HUES6 (cell line): Measurements from ENCODE around the gene B3GALT4.

Source experiments
- H3K27ac ChIP-seq: 2 replicates; pipeline ENCODE4 v1.7.0; 2013; ENCODE audit warnings: low read depth, mild to moderate bottlenecking, low read length, inconsistent platforms
- H3K27me3 ChIP-seq: 2 replicates; pipeline ENCODE4 v1.6.1; 2013; ENCODE audit warnings: low read length; ENCODE audit not compliant: control insufficient read depth, insufficient read depth
- H3K36me3 ChIP-seq: 2 replicates; pipeline ENCODE4 v1.6.1; 2013; ENCODE audit warnings: low read length; ENCODE audit not compliant: control insufficient read depth, insufficient read depth
- H3K4me1 ChIP-seq: 2 replicates; pipeline ENCODE4 v1.6.1; 2013; ENCODE audit warnings: low read length; ENCODE audit not compliant: control insufficient read depth, insufficient read depth
- H3K4me3 ChIP-seq: 2 replicates; pipeline ENCODE4 v1.5.1; 2013; ENCODE audit warnings: low read depth, low read length
- H3K9ac ChIP-seq: one replicate; pipeline ENCODE4 v1.6.1; 2013; ENCODE audit warnings: mild to moderate bottlenecking, low read length
- H3K9me3 ChIP-seq: 2 replicates; pipeline ENCODE4 v1.6.1; 2013; ENCODE audit warnings: low read depth, low read length; ENCODE audit not compliant: control insufficient read depth, insufficient read depth

The B3GALT4 gene

DNA sequence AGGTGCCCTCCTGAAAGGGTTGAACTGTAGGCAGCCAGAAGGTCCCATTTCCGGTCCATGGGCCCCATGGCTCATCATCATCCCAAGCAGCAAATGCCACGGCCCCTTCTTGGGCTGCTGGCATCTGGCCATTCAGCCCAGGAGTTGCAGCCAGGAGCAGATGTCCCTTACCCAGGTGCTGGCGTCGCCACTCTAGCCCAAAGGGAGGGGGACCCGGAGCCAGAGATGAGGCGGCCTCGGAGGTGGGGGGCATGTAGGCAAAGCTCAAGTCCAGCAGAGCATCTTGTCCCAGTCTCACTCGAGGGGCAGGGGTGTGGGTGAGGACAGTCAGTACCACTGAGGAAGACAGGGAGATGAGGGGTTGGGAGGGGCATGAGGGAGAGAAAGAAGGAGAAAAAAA is 28.1 kb downstream of the B3GALT4 start:
- H3K27ac ChIP-seq, result no peak overlapping the region
- H3K9me3 ChIP-seq, result no peaks in the 10 kb centered on the region
- H3K9ac ChIP-seq, result no peak overlapping the region
- no peak overlapping the region for H3K4me3 ChIP-seq
- H3K36me3 ChIP-seq, result no peaks in the 10 kb centered on the region; the same call in 1 of the 2 replicates
- H3K4me1 ChIP-seq, result no peaks in the 10 kb centered on the region
- H3K27me3 ChIP-seq, result no peaks in the 10 kb centered on the region

DNA sequence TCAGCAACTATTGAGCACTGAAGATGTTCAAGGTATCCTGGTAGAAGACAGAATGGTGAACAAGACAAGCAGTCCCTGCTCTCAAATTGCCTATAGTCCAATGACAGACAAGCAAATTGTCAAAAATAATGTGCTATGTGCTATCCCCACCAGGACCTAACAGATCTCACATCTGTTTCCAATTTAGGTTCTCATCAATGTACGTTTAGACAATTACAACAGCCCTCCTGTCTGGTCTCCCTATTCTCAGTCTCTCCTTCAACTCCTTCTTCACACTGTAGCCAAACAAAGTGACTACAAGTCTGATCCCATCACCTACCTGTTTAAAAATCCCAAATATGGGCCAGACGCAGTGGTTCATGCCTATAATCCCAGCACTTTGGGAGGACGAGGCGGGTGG is 29.4 kb downstream of the B3GALT4 start:
- no peaks in the 10 kb centered on the region; the same call in 1 of the 2 replicates for H3K36me3 ChIP-seq
- no peak overlapping the region for H3K4me3 ChIP-seq
- H3K4me1 ChIP-seq, result no peaks in the 10 kb centered on the region
- H3K9me3 ChIP-seq, result no peaks in the 10 kb centered on the region
- no peaks in the 10 kb centered on the region for H3K27me3 ChIP-seq
- H3K27ac ChIP-seq, result no peak overlapping the region
- H3K9ac ChIP-seq, result no peak overlapping the region

DNA sequence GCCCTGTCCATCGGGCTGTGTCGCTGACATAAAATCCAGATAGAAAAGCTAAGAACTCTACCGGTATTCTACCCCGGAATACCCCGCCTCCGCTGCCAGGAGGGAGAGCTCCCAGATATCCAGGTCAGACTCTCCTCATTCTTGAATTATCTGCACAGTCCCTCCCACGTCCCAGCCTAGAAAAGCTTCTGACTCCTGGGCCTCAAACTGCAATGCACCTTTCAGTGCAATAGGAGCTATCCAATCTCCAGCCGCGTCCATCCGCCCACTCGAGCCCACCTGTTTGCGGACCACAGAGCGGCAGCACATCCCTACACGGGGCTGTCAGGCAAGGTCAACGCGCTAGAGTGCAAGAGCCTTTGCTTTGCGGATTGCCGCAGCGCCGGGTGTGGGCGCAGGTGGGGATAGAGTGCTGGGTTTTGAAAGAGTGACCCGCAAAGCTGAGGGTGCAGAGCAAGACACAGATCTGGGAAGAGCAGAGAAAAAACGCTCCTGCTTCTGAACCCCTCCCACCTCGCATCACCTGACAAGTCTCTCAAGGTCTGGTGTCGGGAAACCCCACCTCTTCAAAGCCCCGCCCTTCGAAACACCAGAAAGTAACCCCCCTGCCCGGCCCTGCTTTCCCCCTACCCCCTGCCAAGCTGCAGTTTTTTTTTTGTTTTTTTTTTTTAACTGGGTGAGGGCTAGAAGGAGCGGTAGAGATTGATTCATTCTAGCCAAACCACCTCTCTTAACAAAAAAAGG is 35.6 kb downstream of the B3GALT4 start:
- Histone ChIP-seq H3K4me3 (peak overlapping the region; percentile 85), H3K9ac (peak overlapping the region; percentile 79), H3K9me3 (no peaks in the 10 kb centered on the region), H3K27ac (no peak overlapping the region), H3K4me1 (peaks cover 13% of the 10 kb centered on the region), H3K36me3 (no peaks in the 10 kb centered on the region), H3K27me3 (no peaks in the 10 kb centered on the region)

DNA sequence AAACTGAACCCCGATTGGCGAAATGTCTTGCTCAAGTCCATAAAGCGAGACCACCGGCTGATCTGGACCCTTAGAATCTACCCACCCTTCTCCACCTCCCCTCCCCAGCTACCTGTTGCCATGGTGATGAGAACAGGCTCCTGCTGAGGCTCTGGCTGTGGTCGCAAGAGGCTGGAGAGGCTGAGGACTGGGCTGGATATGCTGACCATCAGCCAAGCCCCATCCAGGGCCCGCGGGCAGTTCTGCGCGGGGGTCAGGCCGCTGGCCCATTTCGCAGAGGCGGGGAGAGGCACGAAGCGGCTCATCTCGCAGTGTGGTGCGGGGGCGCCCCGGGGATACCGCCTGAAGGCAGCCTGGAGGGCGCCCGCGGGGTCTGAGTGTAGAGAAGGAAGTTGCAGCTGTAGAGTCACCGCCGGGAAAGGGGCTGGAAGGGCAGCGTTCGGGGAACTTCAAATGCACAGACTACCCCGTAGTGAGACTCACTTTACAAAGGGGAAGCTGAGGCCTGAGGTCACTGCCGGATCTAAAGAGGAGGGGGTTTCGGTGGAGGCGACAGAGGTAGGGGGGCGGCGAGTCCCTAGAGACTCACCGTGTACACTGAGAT is 36.3 kb downstream of the B3GALT4 start:
- H3K4me1 ChIP-seq, result peaks cover 13% of the 10 kb centered on the region
- H3K27me3 ChIP-seq, result no peaks in the 10 kb centered on the region
- H3K9ac ChIP-seq, result peak overlapping the region; percentile 79
- H3K27ac ChIP-seq, result no peak overlapping the region
- H3K36me3 ChIP-seq, result no peaks in the 10 kb centered on the region
- H3K4me3 ChIP-seq, result peak overlapping the region; percentile 85
- H3K9me3 ChIP-seq, result no peaks in the 10 kb centered on the region

DNA sequence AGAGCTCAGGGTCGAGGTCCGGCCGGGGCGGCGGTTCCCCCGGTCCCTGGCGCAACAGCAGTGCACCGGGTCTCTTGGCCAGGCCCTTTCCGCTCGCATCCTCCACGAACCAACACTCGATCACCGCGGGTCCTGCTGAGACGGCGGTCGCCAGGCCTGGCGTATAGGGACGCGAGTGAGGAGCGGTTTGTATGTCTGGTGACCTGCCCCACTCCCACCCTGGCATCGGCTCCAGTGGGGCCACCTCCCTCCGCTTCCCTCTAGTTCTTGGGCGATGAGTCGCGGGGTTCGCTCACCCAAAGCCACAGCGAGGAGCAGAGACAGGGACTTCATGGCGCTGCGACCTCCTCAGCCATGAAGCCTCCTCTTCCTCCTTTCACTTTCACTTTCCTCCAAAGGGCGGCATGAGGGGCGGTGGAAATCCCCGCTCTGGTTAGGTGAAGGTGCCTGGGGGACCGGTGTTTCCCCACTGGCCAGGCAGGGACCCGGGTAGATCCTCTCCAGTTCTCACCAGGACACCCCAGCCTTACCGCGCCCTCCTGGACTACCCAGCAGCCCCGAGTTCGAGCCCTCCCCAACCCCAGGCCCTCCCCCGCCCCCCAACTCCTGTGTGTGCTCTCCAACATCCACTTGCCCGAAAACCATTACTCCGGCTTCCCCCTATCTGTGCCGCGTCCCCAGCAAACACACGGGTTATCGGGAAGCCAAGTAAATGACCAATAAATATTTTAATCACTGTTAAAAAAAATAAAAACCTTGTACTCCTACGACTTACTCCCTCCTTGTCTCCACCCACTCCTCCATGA is 37.0 kb downstream of the B3GALT4 start, which contains the start of gene TAPBP:
TSS of gene TAPBP (minus strand) at position 370 of the 806 bp plus-strand sequence. CDS start at position 333, 37 bp downstream.
- peaks cover 20% of the 10 kb centered on the region for H3K4me1 ChIP-seq
- H3K9ac ChIP-seq, result peak within 1 kb of the TSS; percentile 79
- H3K4me3 ChIP-seq, result peak within 1 kb of the TSS; percentile 85
- H3K27ac ChIP-seq, result no peak within 1 kb of the TSS
- peaks cover 5% of the 10 kb centered on the region for H3K36me3 ChIP-seq
- no peaks in the 10 kb centered on the region for H3K27me3 ChIP-seq
- no peaks in the 10 kb centered on the region for H3K9me3 ChIP-seq

DNA sequence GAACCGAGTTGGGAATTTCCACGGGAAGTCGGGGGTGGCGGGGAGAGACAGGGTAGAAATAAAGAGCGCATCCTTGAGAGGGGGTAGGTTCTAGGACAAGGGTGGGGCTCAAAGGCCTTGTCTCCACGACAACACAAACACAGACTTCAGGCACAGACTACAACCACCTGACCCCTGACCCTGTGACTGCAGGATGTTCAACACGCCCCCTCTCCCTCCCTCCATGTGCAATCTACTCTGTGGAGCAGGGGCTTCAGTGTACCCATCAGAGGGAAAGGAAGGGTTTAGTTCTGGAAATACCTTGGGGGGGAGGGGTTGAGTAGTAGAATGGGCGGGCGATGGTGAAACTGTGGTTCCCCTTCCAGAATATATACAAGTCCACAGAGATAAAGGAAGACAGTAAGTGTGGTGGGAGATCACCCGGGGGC is 37.6 kb downstream of the B3GALT4 start:
- Histone ChIP-seq H3K9ac (no peak overlapping the region), H3K9me3 (no peaks in the 10 kb centered on the region), H3K4me3 (peak overlapping the region; percentile 85), H3K27ac (no peak overlapping the region), H3K4me1 (peaks cover 20% of the 10 kb centered on the region), H3K27me3 (no peaks in the 10 kb centered on the region), H3K36me3 (peaks cover 11% of the 10 kb centered on the region)

DNA sequence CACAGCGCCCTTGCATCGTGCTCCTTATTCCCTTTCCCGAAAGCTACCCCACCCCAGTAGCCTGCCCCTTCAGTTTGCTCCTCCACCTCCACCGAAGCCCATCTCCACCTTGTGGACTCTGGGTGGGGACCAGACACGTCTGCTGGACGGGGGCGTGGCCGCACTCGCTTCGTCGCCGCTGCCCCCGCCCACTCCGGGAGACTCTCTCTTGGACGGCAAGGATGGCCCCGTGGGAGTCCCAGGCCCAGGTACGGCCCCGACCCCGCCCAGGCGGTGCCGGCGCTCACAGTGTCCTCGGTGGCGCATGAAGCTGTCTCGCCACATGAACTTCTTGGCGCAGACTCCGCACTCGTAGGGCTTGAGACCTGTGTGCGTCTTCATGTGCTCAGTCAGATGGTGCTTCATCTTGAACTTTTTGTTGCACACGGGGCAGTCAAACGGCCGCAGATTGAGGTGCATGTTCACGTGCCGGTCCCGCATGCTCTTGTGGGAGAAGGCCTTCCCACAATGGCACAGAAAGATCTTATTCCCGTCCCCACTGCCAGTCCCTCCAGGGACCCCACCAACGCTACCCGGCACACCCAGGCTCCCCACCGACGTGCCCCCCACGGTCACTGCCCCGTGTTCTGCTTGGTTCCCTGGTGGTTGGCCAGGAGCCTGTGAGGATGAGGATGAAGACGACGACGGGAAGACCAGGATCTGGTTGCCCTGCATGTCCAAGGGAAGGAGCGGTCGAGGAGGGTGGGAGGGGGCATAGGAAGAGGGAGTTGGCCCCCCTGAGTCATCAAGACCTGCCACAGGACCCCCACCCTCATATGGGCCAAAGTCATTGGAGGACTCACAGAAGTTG is 38.2 kb downstream of the B3GALT4 start:
- no peak overlapping the region for H3K9ac ChIP-seq
- peaks cover 20% of the 10 kb centered on the region for H3K4me1 ChIP-seq
- H3K9me3 ChIP-seq, result no peaks in the 10 kb centered on the region
- H3K27me3 ChIP-seq, result no peaks in the 10 kb centered on the region
- peaks cover 18% of the 10 kb centered on the region for H3K36me3 ChIP-seq
- H3K4me3 ChIP-seq, result peak overlapping the region; percentile 85
- no peak overlapping the region for H3K27ac ChIP-seq

DNA sequence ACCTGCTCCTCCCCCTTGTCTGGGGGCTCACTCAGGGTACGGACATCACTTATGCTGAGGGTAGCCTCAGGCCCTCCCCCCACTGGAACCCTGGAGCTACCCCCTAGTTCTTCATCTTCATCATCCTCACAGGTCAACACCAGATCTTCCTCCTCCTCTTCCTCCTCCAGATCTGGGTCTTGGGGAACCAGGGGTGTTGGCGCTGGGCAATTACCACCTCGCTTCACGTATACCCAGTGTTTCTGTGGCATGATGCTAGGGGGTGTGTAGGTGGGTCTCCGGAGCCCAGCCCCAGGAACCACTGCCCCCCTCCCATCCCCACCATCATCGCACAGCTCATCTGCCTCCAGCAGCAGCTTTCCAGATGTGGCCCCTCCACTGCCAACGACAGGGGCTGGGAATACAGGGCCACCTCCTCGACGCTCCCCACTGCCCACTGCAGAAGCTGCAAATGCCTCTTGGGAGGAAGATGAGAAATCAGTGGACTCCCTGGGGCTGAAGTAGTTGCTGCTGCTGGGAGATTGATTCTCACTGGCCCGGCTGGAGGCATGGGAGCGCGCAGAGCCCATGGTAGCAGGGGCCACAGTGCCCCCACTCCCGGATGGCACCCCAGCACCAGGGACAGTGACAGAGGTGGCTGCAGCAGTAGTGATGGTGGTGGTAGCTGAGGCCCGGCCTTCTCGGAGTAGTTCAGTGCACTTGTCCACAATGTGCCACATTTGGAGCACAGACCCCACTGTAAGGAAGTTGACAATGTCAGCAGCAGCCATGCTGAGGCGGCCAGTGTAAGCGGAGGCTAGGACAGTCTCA is 39.1 kb downstream of the B3GALT4 start:
- Histone ChIP-seq H3K27ac (no peak overlapping the region), H3K4me1 (peaks cover 24% of the 10 kb centered on the region), H3K9ac (no peak overlapping the region), H3K36me3 (peaks cover 26% of the 10 kb centered on the region), H3K4me3 (no peak overlapping the region), H3K9me3 (no peaks in the 10 kb centered on the region), H3K27me3 (no peaks in the 10 kb centered on the region)

DNA sequence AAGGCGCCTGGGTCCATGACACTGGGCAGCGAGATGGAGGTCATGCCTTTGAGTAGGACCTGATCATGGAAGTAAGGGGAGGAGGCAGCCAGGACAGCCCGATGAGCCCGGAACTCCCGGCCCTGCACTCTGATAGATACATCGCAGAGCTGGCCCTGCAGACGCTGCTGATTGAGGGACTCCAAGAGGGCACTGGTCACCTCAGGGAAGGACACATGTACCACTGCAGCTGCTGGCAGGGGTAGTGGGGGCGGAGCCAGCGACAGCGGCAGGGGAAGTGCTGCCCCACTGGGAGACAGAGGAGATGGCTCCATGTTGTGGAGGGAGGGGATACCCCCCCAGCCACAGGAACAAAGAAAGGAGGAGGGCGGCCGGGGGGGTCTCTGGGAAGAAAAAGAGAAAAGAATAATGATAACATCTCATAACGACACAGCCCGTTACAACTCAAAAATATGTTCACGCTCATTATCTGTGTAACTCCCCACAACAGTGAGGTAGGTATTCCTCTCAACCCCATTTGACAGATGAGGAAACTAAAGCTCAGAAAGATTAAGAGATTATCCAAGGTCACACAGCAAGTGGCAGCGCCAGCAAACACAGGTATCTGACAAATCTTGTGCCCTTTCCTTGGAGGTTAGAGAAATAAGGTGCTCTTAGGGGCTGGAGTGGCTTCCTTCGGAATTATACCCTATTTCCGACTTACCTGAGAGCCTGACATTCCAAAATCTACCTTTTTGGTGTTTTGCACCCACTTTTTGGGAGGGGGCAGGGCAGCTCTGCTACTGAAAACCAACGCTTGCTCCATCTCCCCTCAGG is 39.9 kb downstream of the B3GALT4 start:
- Histone ChIP-seq H3K9me3 (no peaks in the 10 kb centered on the region), H3K9ac (no peak overlapping the region), H3K4me3 (peak overlapping the region; percentile 54), H3K36me3 (peaks cover 32% of the 10 kb centered on the region), H3K27ac (no peak overlapping the region), H3K4me1 (peaks cover 32% of the 10 kb centered on the region), H3K27me3 (no peaks in the 10 kb centered on the region)
